Fibroblast of upper back skin (primary cell): Measurements from ENCODE around the gene NUP188.

Experiments
- DNase-seq: peaks from one replicate; pipeline ENCODE4 v3.0.0-alpha.2; 2013

Gene NUP188

GRCh38 chr9:129008986-129009583, 61.6 kb downstream of the NUP188 start:
- no peak for DNase-seq

- no peak for DNase-seq
Observed at GRCh38 chr9:129009584-129010141, 62.2 kb downstream of the NUP188 start.

GRCh38 chr9:129010267-129010975, 62.9 kb downstream of the NUP188 start:
- no peak for DNase-seq

- DNase-seq, result no peak
Observed at GRCh38 chr9:129011170-129011569, 63.7 kb downstream of the NUP188 start.

GRCh38 chr9:129011761-129012181, 64.3 kb downstream of the NUP188 start:
- DNase-seq, result no peak

GRCh38 chr9:129012343-129012742, 64.8 kb downstream of the NUP188 start:
- DNase-seq, result no peak

GRCh38 chr9:129012893-129013448, 65.5 kb downstream of the NUP188 start:
- no peak for DNase-seq

GRCh38 chr9:129013674-129014073, 66.2 kb downstream of the NUP188 start:
- no peak for DNase-seq

- no peak for DNase-seq
Observed at GRCh38 chr9:129014124-129014523, 66.6 kb downstream of the NUP188 start.

GRCh38 chr9:129014608-129015007, 67.1 kb downstream of the NUP188 start:
- DNase-seq, result no peak

- no peak for DNase-seq
Observed at GRCh38 chr9:129021091-129021490, 73.6 kb downstream of the NUP188 start.

- DNase-seq, result no peak
Observed at GRCh38 chr9:129022037-129022436, 74.5 kb downstream of the NUP188 start.

- DNase-seq, result peak; percentile 79
Observed at GRCh38 chr9:129023036-129023907, 75.8 kb downstream of the NUP188 start.

- no peak for DNase-seq
Observed at GRCh38 chr9:129023908-129024233, 76.4 kb downstream of the NUP188 start.

- DNase-seq, result no peak
Observed at GRCh38 chr9:129026442-129027223, 79.1 kb downstream of the NUP188 start.

- no peak for DNase-seq
Observed at GRCh38 chr9:129027224-129027684, 79.8 kb downstream of the NUP188 start.

- DNase-seq, result no peak
Observed at GRCh38 chr9:129027685-129028191, 80.2 kb downstream of the NUP188 start.

- DNase-seq, result peak; percentile 93
Observed at GRCh38 chr9:129028192-129028966, 80.9 kb downstream of the NUP188 start, which contains the start of gene SH3GLB2. TSS of gene SH3GLB2 (minus strand) at chr9:129028331. CDS start at chr9:129028154, 177 bp downstream.

- DNase-seq, result no peak
Observed at GRCh38 chr9:129030191-129030590, 82.7 kb downstream of the NUP188 start.

GRCh38 chr9:129031514-129031913, 84.0 kb downstream of the NUP188 start:
- no peak for DNase-seq

GRCh38 chr9:129032541-129033159, 85.2 kb downstream of the NUP188 start:
- no peak for DNase-seq
